K562 (cell line): ENCODE measurements around the gene KCTD16.

Source experiments
- CAMTA2 ChIP-seq: fragments of 250-450 bp; sonication (Bioruptor Pico); conservative IDR thresholded peaks from 2 replicates; pipeline ENCODE4 v1.5.1; 2022
- CTCF ChIP-seq, 3 experiments: IDR thresholded peaks in 2 of 3; conservative IDR thresholded peaks in 1 of 3; 2 replicates each; pipeline ENCODE4 v1.5.1; 2011 to 2012; ENCODE audit warnings: low read length in 3 of 3, mild to moderate bottlenecking in 3 of 3, control low read depth in 2 of 3, improper control_type of control experiment in 1 of 3, inconsistent platforms in 1 of 3, low read depth in 1 of 3, mixed read lengths in 1 of 3, moderate library complexity in 1 of 3; ENCODE audit not compliant: insufficient read depth in 2 of 3
- KAT2B ChIP-seq: IDR thresholded peaks from one replicate; pipeline ENCODE4 v1.6.1; 2012; ENCODE audit warnings: low read depth, mild to moderate bottlenecking, control low read depth, inconsistent platforms, low read length, moderate library complexity
- PURB ChIP-seq: sonication (generic); formaldehyde crosslinking; IDR thresholded peaks from 2 replicates; pipeline ENCODE4 v1.9.0; 2021; ENCODE audit warnings: low read depth, mild to moderate bottlenecking, missing genetic modification reagents
- YY1 ChIP-seq, 3 experiments: IDR thresholded peaks; 2 replicates each; pipeline ENCODE4 v1.6.1; 2011; ENCODE audit warnings: low read length in 2 of 3, mild to moderate bottlenecking in 2 of 3, moderate library complexity in 2 of 3, borderline replicate concordance in 1 of 3, control low read depth in 1 of 3, low read depth in 1 of 3; ENCODE audit not compliant: insufficient read depth in 3 of 3, insufficient replicate concordance in 2 of 3, control insufficient read depth in 1 of 3, insufficient read length in 1 of 3; ENCODE audit errors: extremely low read depth in 1 of 3
- ZNF282 ChIP-seq: sonication (generic); formaldehyde crosslinking; IDR thresholded peaks from 2 replicates; pipeline ENCODE4 v1.8.1; 2023; ENCODE audit warnings: missing genetic modification reagents
- TF ChIP-seq, protein P1 (sequence below): sonication (generic); formaldehyde crosslinking; IDR thresholded peaks from 2 replicates; pipeline ENCODE4 v1.8.1; 2023; ENCODE audit warnings: mild to moderate bottlenecking, missing genetic modification reagents

DNA sequence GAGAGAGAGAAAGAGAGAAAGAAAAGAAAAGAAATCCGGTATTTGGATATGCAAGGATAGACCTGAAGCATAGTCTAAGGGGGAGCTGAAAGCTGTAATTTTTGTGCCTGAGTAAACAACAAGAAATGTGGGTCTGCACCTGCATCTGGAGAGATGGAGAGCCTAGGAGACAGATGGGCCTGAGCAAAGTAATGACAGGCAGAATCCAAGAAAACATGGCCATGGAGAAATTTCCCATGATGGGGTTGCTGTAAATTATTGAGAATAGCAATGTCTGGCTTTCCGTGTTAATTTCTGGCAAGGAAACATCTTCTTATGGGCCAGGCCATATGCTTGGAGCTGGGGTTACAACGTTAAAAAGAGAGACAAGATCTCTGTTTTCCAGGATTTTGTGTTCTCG lies 40.4 kb upstream of the KCTD16 start:
- TF ChIP-seq YY1 (IDR thresholded peaks at IDR 0.05; ENCODE audit: borderline replicate concordance in 1 of 3, control insufficient read depth in 1 of 3, extremely low read depth in 1 of 3, insufficient read depth in 3 of 3, insufficient read length in 1 of 3, insufficient replicate concordance in 2 of 3, low read depth in 1 of 3, low read length in 2 of 3) (no peak), CTCF (IDR thresholded peaks at IDR 0.05 in 2 of 3, conservative IDR thresholded peaks at IDR 0.05 in 1 of 3; ENCODE audit: insufficient read depth in 2 of 3, low read depth in 1 of 3, low read length in 3 of 3) (no peak), CAMTA2 (CRISPR knock-in tag) (no peak), ZNF282 (no peak), PURB (CRISPR knock-in tag) (no peak), KAT2B (no peak)
- TF ChIP-seq, protein P1, sequence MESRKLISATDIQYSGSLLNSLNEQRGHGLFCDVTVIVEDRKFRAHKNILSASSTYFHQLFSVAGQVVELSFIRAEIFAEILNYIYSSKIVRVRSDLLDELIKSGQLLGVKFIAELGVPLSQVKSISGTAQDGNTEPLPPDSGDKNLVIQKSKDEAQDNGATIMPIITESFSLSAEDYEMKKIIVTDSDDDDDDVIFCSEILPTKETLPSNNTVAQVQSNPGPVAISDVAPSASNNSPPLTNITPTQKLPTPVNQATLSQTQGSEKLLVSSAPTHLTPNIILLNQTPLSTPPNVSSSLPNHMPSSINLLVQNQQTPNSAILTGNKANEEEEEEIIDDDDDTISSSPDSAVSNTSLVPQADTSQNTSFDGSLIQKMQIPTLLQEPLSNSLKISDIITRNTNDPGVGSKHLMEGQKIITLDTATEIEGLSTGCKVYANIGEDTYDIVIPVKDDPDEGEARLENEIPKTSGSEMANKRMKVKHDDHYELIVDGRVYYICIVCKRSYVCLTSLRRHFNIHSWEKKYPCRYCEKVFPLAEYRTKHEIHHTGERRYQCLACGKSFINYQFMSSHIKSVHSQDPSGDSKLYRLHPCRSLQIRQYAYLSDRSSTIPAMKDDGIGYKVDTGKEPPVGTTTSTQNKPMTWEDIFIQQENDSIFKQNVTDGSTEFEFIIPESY = no peak
